ENCODE results near the gene GMIP.

Gene GMIP

DNA sequence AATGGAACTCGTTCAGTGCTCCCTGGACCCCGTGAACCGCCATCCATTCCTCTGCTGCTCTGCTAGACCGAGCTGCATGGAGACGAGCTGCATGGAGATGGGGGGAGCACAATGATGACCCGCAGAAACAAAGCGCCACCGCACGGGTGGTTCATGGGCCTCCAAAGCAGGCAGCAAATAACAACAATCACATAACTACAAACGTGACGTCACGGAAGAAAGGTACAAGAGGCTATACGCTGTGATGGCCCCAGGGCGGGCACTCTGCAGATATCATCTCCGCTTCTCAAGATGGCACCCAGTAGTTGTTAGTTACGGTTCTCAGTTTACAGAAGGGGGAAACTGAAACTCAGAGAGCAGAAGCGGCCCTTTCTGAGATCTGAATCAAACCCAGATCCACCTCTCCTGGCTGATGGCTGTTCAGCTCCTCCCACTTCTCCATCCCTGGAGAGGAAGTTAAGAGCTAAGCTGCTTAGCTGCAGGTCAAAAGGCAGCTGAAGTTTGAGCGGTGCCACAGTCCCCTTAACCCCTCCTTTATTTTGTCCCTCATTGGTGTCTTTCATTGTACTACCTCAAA is 18.3 kb upstream of the GMIP start:
- peak overlapping the region; percentile 96 for H3K4me3 ChIP-seq (replicated peaks; ENCODE audit: low read depth, low read length)

DNA sequence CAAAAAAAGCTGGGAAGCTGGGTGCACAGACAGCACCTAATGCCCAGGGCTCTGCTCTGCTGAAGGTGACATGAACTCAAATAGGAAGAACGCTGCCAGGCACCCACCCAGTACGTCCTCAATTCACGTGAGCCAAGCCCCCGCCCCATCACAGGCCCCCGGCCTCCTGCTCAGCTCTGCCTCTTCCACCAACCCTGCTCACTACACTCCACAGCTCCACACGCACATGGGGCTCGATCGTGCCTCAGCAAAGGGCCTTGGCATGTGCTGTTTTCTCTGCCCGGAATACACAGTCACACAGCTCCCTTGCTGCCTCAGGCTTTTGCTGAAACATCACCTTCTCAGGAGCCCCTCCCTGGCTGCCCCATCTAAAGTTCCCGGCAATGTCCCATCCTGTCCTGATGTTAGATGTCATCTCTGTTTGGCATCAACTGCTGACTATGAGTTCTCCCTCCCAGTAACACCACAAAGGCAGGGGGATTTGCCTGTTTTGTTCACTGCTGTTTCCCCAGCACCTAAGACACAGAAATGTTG is 17.8 kb upstream of the GMIP start:
- peak overlapping the region; percentile 61 for H3K4me3 ChIP-seq (replicated peaks; ENCODE audit: low read depth, low read length)

More for the DNA sequence above, 18.3 kb upstream of the GMIP start:
- no peaks in the 10 kb centered on the region for H3K27me3 ChIP-seq (replicated peaks; ENCODE audit: control insufficient read depth, insufficient read depth, low read length)
- TF ChIP-seq, protein P1, sequence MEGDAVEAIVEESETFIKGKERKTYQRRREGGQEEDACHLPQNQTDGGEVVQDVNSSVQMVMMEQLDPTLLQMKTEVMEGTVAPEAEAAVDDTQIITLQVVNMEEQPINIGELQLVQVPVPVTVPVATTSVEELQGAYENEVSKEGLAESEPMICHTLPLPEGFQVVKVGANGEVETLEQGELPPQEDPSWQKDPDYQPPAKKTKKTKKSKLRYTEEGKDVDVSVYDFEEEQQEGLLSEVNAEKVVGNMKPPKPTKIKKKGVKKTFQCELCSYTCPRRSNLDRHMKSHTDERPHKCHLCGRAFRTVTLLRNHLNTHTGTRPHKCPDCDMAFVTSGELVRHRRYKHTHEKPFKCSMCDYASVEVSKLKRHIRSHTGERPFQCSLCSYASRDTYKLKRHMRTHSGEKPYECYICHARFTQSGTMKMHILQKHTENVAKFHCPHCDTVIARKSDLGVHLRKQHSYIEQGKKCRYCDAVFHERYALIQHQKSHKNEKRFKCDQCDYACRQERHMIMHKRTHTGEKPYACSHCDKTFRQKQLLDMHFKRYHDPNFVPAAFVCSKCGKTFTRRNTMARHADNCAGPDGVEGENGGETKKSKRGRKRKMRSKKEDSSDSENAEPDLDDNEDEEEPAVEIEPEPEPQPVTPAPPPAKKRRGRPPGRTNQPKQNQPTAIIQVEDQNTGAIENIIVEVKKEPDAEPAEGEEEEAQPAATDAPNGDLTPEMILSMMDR (IDR thresholded peaks at IDR 0.05; ENCODE audit: insufficient read depth, low read length, poor library complexity, severe bottlenecking), result no peak
- H3K36me3 ChIP-seq (ENCODE audit: control insufficient read depth, insufficient read depth, low read length), result peaks cover 27% of the 10 kb centered on the region
- peak; percentile 78 for DNase-seq (ENCODE audit: extremely low read depth, insufficient read length)

DNA sequence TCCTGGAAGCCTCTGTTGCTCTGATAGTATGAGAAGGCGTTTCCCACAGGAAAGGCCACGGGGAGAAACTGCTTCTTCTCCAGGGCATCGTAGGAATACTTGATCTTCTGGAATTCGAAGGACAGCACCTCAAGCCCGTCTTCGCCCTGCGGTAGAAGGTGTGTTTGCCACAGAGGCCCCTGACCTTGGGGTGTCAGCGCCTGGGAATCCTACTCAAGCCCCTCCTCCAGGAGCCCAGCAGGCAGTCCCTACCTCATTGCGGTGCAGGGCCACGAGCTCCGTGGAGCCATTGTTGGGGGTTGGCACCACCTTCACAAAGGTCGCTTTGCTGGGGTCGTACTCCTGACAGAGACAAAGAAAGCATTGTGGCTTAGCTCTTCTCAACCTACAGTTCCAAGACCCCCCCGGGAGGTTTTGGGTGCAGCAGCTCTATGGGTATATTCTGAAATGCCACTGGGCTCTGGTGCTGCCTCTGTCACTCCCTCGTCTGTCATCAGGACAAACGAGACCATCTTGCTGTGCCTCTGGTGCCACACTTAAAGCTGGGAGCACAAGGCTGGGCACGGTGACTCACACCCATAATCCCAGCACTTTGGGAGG is 16.3 kb upstream of the GMIP start:
- no peak overlapping the region for H3K4me3 ChIP-seq (replicated peaks; ENCODE audit: low read depth, low read length)
- no peaks in the 10 kb centered on the region for H3K27me3 ChIP-seq (replicated peaks; ENCODE audit: control insufficient read depth, insufficient read depth, low read length)
- H3K36me3 ChIP-seq (ENCODE audit: control insufficient read depth, insufficient read depth, low read length), result peaks cover 46% of the 10 kb centered on the region
- TF ChIP-seq, protein P1 (IDR thresholded peaks at IDR 0.05; ENCODE audit: insufficient read depth, low read length, poor library complexity, severe bottlenecking), result no peak
- DNase-seq (ENCODE audit: extremely low read depth, insufficient read length), result no peak

More for the DNA sequence above, 17.8 kb upstream of the GMIP start:
- no peaks in the 10 kb centered on the region for H3K27me3 ChIP-seq (replicated peaks; ENCODE audit: control insufficient read depth, insufficient read depth, low read length)
- no peak for DNase-seq (ENCODE audit: extremely low read depth, insufficient read length)
- TF ChIP-seq, protein P1 (IDR thresholded peaks at IDR 0.05; ENCODE audit: insufficient read depth, low read length, poor library complexity, severe bottlenecking), result no peak
- H3K36me3 ChIP-seq (ENCODE audit: control insufficient read depth, insufficient read depth, low read length), result peaks cover 32% of the 10 kb centered on the region

DNA sequence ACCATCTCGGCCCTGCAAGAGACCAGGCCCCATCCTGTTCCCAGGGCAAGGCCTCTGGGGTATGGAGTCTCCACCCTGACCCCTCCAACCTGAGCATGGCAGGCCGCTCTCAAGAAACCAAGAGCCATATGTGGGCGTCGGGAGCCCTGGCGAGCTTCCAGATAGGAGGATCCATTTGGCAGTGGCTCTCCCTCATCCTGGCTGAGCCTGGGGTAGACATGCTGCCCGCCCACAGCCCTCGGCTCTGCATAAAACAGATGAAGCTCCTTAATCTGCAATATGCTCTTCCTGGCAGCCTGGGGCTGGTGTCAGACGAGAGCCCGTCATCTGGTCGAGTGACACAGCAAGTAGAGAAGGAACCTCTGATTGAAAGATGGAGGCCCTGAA is 13.9 kb upstream of the GMIP start:
- no peak overlapping the region for H3K4me3 ChIP-seq (replicated peaks; ENCODE audit: low read depth, low read length)
- DNase-seq (ENCODE audit: extremely low read depth, insufficient read length), result no peak
- no peaks in the 10 kb centered on the region for H3K27me3 ChIP-seq (replicated peaks; ENCODE audit: control insufficient read depth, insufficient read depth, low read length)
- TF ChIP-seq, protein P1 (IDR thresholded peaks at IDR 0.05; ENCODE audit: insufficient read depth, low read length, poor library complexity, severe bottlenecking), result no peak
- H3K36me3 ChIP-seq (ENCODE audit: control insufficient read depth, insufficient read depth, low read length), result peaks cover 63% of the 10 kb centered on the region

DNA sequence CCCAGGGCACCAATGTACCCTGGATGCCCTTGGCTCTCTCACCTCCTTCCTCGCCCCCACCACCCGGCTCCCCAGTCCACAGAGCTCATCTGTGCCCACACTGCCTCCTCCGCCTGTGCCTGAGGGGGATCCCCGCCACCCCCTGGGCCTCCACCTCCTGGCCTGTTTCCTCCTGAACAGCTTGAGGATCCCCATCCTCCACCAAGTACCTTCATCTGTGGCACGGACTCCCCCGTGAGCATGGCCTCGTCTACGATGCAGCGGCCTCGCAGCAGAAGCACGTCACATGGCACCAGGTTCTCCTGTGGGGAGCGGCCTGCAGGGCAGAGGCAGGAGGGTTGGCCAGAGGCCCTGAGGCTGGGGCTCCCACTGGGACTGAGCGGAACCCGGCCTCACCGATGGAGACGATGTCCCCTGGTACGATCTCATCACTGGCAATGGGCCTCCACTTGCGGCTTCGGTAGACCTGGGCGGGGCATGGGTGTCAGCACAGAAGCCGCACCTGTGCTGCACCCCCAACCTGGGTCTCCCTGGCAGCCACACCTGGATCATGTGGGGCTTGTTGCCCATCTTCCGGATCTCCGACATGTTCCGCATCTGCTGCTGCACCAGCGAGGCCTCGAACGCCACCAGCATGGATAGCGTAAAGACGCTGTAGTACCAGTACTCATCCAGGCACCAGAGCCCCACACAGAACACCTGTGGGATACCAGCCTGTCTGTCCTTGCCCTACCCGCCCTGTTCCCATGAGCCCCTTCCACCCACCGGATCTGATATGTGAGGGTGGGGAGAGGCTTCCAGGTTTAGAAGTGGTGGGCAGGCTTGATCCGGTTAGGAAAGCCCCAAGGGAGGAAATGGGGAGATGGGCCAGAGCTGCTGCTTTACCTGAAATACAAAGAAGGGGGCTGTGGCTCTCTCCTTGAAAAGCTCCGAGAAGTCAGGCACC is 13.3 kb upstream of the GMIP start:
- Histone ChIP-seq H3K27me3 (replicated peaks; ENCODE audit: control insufficient read depth, insufficient read depth, low read length) (no peaks in the 10 kb centered on the region), H3K4me3 (replicated peaks; ENCODE audit: low read depth, low read length) (no peak overlapping the region), H3K36me3 (ENCODE audit: control insufficient read depth, insufficient read depth, low read length) (peaks cover 69% of the 10 kb centered on the region)
- TF ChIP-seq, protein P1 (IDR thresholded peaks at IDR 0.05; ENCODE audit: insufficient read depth, low read length, poor library complexity, severe bottlenecking), result no peak
- DNase-seq (ENCODE audit: extremely low read depth, insufficient read length), result no peak

Data from GM06990 (cell line).